ENCODE results near the gene WRAP73.

The WRAP73 gene

GRCh38 chr1:3602375-3602774, 47.5 kb downstream of the WRAP73 start:
- Histone ChIP-seq H2AFZ (ENCODE audit: low read depth, low read length, severe bottlenecking) (no peak overlapping the region), H4K20me1 (ENCODE audit: low read depth, low read length) (no peaks in the 10 kb centered on the region), H3K9ac (ENCODE audit: low read length) (no peak overlapping the region), H3K4me2 (ENCODE audit: low read depth, low read length, poor library complexity, severe bottlenecking) (no peak overlapping the region), H3K36me3 (ENCODE audit: low read length) (no peaks in the 10 kb centered on the region), H3K79me2 (ENCODE audit: insufficient read depth, low read length) (no peaks in the 10 kb centered on the region), H3K27ac (ENCODE audit: low read depth, low read length) (no peak overlapping the region), H3K9me3 (ENCODE audit: insufficient read depth, low read length) (no peaks in the 10 kb centered on the region), H3K27me3 (ENCODE audit: low read length) (no peaks in the 10 kb centered on the region), H3K4me3 (ENCODE audit: insufficient read depth, low read length, poor library complexity, severe bottlenecking) (no peak overlapping the region), H3K9me2 (replicated peaks; ENCODE audit: insufficient read depth, low read length) (no peaks in the 10 kb centered on the region), H3F3A (ENCODE audit: insufficient read depth) (no peaks in the 10 kb centered on the region)
- TF ChIP-seq CTCF (IDR thresholded peaks at IDR 0.05; ENCODE audit: insufficient read depth, low read length, poor library complexity, severe bottlenecking) = no peak
- no peak for TF ChIP-seq EZH2phosphoT487 (conservative IDR thresholded peaks at IDR 0.05; ENCODE audit: low read length)

GRCh38 chr1:3601743-3602142, 48.2 kb downstream of the WRAP73 start:
- H3K9me3 ChIP-seq (ENCODE audit: insufficient read depth, low read length) = no peaks in the 10 kb centered on the region
- no peak overlapping the region for H2AFZ ChIP-seq (ENCODE audit: low read depth, low read length, severe bottlenecking)
- H3K27ac ChIP-seq (ENCODE audit: low read depth, low read length) = no peak overlapping the region
- H3K36me3 ChIP-seq (ENCODE audit: low read length) = no peaks in the 10 kb centered on the region
- H3F3A ChIP-seq (ENCODE audit: insufficient read depth) = no peaks in the 10 kb centered on the region
- H3K27me3 ChIP-seq (ENCODE audit: low read length) = no peaks in the 10 kb centered on the region
- no peak overlapping the region for H3K9ac ChIP-seq (ENCODE audit: low read length)
- no peak overlapping the region for H3K4me3 ChIP-seq (ENCODE audit: insufficient read depth, low read length, poor library complexity, severe bottlenecking)
- H3K9me2 ChIP-seq (replicated peaks; ENCODE audit: insufficient read depth, low read length) = no peaks in the 10 kb centered on the region
- no peaks in the 10 kb centered on the region for H3K79me2 ChIP-seq (ENCODE audit: insufficient read depth, low read length)
- no peak for TF ChIP-seq CTCF (IDR thresholded peaks at IDR 0.05; ENCODE audit: insufficient read depth, low read length, poor library complexity, severe bottlenecking)
- no peak for TF ChIP-seq EZH2phosphoT487 (conservative IDR thresholded peaks at IDR 0.05; ENCODE audit: low read length)
- no peaks in the 10 kb centered on the region for H4K20me1 ChIP-seq (ENCODE audit: low read depth, low read length)
- no peak overlapping the region for H3K4me2 ChIP-seq (ENCODE audit: low read depth, low read length, poor library complexity, severe bottlenecking)

GRCh38 chr1:3600354-3600753, 49.5 kb downstream of the WRAP73 start:
- no peak overlapping the region for H3K4me2 ChIP-seq (ENCODE audit: low read depth, low read length, poor library complexity, severe bottlenecking)
- H3K9me2 ChIP-seq (replicated peaks; ENCODE audit: insufficient read depth, low read length) = no peaks in the 10 kb centered on the region
- H4K20me1 ChIP-seq (ENCODE audit: low read depth, low read length) = no peaks in the 10 kb centered on the region
- TF ChIP-seq CTCF (IDR thresholded peaks at IDR 0.05; ENCODE audit: insufficient read depth, low read length, poor library complexity, severe bottlenecking) (no peak), EZH2phosphoT487 (conservative IDR thresholded peaks at IDR 0.05; ENCODE audit: low read length) (no peak)
- H3K9ac ChIP-seq (ENCODE audit: low read length) = no peak overlapping the region
- no peaks in the 10 kb centered on the region for H3K36me3 ChIP-seq (ENCODE audit: low read length)
- no peaks in the 10 kb centered on the region for H3K27me3 ChIP-seq (ENCODE audit: low read length)
- H2AFZ ChIP-seq (ENCODE audit: low read depth, low read length, severe bottlenecking) = no peak overlapping the region
- no peak overlapping the region for H3K27ac ChIP-seq (ENCODE audit: low read depth, low read length)
- no peaks in the 10 kb centered on the region for H3K79me2 ChIP-seq (ENCODE audit: insufficient read depth, low read length)
- H3K4me3 ChIP-seq (ENCODE audit: insufficient read depth, low read length, poor library complexity, severe bottlenecking) = no peak overlapping the region
- H3F3A ChIP-seq (ENCODE audit: insufficient read depth) = no peaks in the 10 kb centered on the region
- no peaks in the 10 kb centered on the region for H3K9me3 ChIP-seq (ENCODE audit: insufficient read depth, low read length)
